Fibroblast of skin of scalp (primary cell): Measurements from ENCODE around the gene CCL16.

Experiments used
- DNase-seq: peaks from one replicate; pipeline ENCODE4 v3.0.0-alpha.2; 2013

Gene CCL16

DNA sequence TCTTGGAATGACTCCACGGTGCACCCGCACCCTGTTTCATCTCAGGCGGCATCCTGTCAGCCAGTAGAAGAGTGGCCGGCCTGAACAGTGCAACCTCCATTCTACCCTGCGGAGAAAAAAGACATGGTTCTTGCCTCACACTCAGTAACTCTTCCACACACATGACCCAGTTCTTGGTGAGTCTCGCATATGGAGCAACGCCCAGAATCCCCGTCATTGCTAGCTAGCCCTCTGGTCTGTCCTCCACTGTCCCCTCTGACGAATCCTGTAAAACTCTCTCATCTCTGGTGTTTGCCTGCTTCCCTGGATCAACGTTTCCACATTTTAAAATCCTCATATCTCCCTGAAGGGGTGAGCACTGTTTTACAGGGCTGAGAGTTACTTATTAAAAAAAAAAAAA is 46.5 kb downstream of the CCL16 start:
- DNase-seq, result no peak

DNA sequence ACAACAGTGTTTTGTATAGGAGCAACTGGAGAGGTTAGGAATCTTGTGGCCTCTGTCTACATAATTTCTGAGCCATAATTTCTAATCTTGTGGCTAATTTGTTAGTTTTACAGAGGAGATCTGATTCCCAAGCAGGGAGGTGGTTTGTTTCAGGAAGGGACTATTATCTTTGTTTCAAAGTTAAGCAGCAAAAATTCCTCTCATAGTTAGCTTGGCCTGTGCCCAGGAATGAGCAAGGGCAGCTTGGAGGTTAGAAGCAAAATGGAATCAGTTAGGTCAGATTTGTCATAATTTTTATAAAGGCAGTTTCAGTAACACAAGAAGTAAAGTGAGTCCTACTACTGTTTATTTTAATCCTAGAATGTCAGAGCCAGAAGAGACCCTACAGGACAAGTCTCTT is 48.7 kb downstream of the CCL16 start:
- peak; percentile 33 for DNase-seq

DNA sequence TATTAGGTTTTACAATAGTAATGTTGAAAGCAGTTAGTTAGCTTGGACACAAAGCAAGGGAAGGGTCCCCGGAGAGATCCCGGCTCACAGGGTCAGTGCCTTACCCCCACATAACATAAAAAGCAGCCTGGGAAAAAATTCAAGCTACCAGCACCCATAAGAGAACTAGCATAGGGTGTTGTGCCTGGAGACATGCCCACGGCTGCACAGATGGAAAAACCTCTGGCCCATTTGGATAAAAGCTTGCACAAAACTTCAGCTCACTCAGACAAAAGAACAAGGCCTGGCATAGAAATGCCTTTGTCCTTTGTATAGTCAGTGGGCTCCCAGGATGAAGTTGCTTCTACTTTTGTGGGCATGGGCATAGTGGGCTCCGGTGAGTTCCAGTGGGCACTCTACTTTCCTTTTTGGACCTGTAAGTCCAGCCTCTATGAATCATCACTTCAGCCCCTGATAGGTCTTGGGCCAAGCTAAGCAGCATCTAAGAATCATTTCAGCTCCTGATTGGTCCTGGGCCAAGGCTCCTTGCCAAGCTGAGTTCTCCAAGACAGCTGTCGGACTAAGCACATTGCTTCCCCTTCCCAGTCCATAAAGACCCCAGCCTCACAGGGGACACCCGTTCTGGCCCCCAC is 49.4 kb downstream of the CCL16 start:
- DNase-seq, result peak; percentile 15

DNA sequence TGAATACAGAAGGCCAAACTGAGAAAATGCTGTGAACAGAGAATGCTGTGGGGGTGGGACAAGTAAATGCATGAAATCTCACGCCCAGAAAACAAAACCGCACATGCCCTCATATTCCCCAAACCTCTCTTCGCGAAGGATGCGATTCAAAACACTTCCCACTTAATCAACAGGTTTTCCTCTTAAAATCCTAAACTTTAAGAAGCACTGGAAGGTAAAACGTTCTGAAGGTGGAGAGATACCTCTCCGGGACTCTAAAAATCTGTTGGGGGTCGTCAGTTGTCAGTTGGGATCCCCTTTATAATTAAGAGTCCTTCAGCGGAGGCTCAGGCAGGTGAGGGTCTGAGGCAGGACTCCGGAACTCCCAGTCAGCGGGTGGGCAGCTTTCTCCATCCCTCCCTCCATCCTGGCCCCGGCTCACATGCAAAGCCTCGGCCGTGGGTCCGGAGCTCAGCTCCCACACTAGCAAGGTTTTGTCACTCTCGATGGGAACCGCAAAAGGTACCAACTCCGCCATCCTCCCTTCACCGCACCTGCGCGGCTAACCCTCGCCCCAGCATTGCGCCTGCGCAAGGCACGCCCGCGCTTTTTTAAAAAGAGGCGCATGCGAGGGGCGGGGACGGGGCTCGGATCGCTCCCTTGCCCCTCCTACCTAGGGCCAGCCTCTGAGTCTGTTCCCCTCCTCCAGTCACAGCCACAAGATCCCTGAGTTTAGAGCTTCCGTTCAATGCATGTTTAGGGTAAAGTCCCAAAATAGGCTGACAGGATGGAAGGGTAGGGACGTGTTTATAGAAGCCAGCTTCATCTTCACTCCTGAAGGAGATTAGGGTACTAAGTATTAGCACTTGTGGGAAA is 50.9 kb downstream of the CCL16 start, which contains the start of gene RDM1:
Gene RDM1, minus strand, starts transcription at position 563 of the 855 bp plus-strand sequence. Its CDS starts 46 bp downstream, at position 517.
- peak; percentile 58 for DNase-seq

DNA sequence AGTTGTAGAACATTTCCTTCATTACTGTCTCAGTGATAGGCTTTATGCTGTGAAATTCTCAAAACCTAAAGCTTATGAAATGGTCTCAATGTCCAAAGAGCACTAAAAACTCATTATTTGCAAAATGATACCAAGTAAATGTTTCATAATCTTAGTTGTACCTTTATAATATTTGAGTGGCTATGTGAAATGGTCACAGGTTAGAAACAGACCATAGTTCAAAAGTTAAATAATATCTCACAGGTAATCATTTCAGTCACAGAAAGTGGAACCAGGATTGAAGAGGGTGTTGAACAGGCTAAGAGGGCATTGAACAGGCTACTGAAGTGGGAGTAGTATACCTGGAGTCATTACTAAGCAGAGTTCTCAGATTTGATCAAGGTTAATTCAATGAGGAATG is 53.6 kb downstream of the CCL16 start:
- no peak for DNase-seq
